Loucy (cell line): ENCODE measurements around the gene OR8B3.

ENCODE experiments used
- H2AFZ ChIP-seq: fragments of 200-600 bp; sonication (generic); 2 replicates; pipeline ENCODE4 v1.6.0; 2016; ENCODE audit warnings: antibody characterized with exemption, mild to moderate bottlenecking, low read length, moderate library complexity
- H3F3A ChIP-seq: fragments of 200-600 bp; 2 replicates; pipeline ENCODE4 v1.6.0; 2016; ENCODE audit warnings: antibody characterized with exemption, low read depth, mild to moderate bottlenecking
- H3K27me3 ChIP-seq: fragments of 200-600 bp; sonication (generic); 2 replicates; pipeline ENCODE4 v1.6.1; 2014; ENCODE audit warnings: low read length, mild to moderate bottlenecking; ENCODE audit not compliant: insufficient read depth, poor library complexity, severe bottlenecking
- H3K36me3 ChIP-seq: fragments of 200-600 bp; sonication (generic); 2 replicates; pipeline ENCODE4 v1.6.1; 2016; ENCODE audit warnings: low read length; ENCODE audit not compliant: insufficient read depth
- H3K4me1 ChIP-seq: fragments of 200-600 bp; sonication (generic); 2 replicates; pipeline ENCODE4 v1.5.1; 2014; ENCODE audit warnings: low read length, mild to moderate bottlenecking; ENCODE audit not compliant: insufficient read depth, poor library complexity, severe bottlenecking
- H3K4me2 ChIP-seq: fragments of 200-600 bp; sonication (generic); 2 replicates; pipeline ENCODE4 v1.6.0; 2014; ENCODE audit warnings: antibody characterized with exemption, low read length, low read depth, mild to moderate bottlenecking; ENCODE audit not compliant: poor library complexity, severe bottlenecking
- H3K4me3 ChIP-seq: fragments of 200-600 bp; sonication (generic); 2 replicates; pipeline ENCODE4 v1.5.1; 2014; ENCODE audit warnings: low read length, mild to moderate bottlenecking, mixed read lengths; ENCODE audit not compliant: poor library complexity, severe bottlenecking
- H3K79me2 ChIP-seq: fragments of 200-600 bp; sonication (generic); 2 replicates; pipeline ENCODE4 v1.6.1; 2014; ENCODE audit warnings: low read length; ENCODE audit not compliant: insufficient read depth
- H3K9ac ChIP-seq: fragments of 200-600 bp; sonication (generic); 2 replicates; pipeline ENCODE4 v1.6.0; 2014; ENCODE audit warnings: mild to moderate bottlenecking, low read depth, low read length, moderate library complexity; ENCODE audit not compliant: poor library complexity, severe bottlenecking
- H3K9me2 ChIP-seq: fragments of 200-600 bp; sonication (generic); replicated peaks from 2 replicates; pipeline ENCODE4 v1.6.1; 2016; ENCODE audit warnings: low read depth, low read length, mixed read lengths
- H3K9me3 ChIP-seq: fragments of 200-600 bp; sonication (generic); 2 replicates; pipeline ENCODE4 v1.6.1; 2014; ENCODE audit warnings: mild to moderate bottlenecking, antibody characterized with exemption, low read length, low read depth; ENCODE audit not compliant: insufficient read depth
- H4K20me1 ChIP-seq: fragments of 200-600 bp; sonication (generic); 2 replicates; pipeline ENCODE4 v1.6.0; 2014; ENCODE audit warnings: antibody characterized with exemption, low read length, mild to moderate bottlenecking; ENCODE audit not compliant: insufficient read depth, poor library complexity, severe bottlenecking
- EZH2phosphoT487 ChIP-seq: fragments of 200-600 bp; IDR thresholded peaks from 2 replicates; pipeline ENCODE4 v1.6.1; 2018; ENCODE audit warnings: antibody characterized with exemption, mild to moderate bottlenecking, moderate library complexity, borderline replicate concordance
- TF ChIP-seq, protein P1 (sequence below): fragments of 200-600 bp; sonication (generic); conservative IDR thresholded peaks from 2 replicates; pipeline ENCODE4 v1.5.1; 2014; ENCODE audit warnings: mild to moderate bottlenecking, antibody characterized with exemption, low read length

Gene OR8B3

DNA sequence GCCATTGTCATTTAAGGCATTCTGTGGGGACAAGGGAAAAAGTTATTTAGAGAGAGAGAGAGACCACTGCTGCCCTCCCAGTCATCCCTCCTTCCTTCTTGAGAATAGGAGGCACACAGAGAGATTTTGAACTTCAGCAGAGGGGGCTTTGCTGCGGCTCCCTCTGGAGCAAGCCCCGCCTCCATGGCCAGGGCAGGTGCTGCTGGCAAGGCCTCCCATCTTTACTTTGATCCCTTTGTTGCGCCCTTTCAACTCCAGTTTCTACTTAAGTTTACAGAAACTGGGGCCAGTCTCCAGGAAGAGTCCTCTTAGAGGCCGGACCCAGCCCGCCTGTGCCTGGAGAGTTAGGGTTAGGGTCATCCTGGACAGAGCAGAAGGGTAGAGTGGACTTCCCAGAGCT, 42.3 kb upstream of the OR8B3 start:
- no peaks in the 10 kb centered on the region for H3K27me3 ChIP-seq
- TF ChIP-seq, protein P1, sequence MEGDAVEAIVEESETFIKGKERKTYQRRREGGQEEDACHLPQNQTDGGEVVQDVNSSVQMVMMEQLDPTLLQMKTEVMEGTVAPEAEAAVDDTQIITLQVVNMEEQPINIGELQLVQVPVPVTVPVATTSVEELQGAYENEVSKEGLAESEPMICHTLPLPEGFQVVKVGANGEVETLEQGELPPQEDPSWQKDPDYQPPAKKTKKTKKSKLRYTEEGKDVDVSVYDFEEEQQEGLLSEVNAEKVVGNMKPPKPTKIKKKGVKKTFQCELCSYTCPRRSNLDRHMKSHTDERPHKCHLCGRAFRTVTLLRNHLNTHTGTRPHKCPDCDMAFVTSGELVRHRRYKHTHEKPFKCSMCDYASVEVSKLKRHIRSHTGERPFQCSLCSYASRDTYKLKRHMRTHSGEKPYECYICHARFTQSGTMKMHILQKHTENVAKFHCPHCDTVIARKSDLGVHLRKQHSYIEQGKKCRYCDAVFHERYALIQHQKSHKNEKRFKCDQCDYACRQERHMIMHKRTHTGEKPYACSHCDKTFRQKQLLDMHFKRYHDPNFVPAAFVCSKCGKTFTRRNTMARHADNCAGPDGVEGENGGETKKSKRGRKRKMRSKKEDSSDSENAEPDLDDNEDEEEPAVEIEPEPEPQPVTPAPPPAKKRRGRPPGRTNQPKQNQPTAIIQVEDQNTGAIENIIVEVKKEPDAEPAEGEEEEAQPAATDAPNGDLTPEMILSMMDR, result no peak
- TF ChIP-seq EZH2phosphoT487, result no peak
- H3K36me3 ChIP-seq, result no peaks in the 10 kb centered on the region
- H3K79me2 ChIP-seq, result no peaks in the 10 kb centered on the region
- H3K4me1 ChIP-seq, result no peaks in the 10 kb centered on the region
- no peaks in the 10 kb centered on the region for H3F3A ChIP-seq
- no peaks in the 10 kb centered on the region for H3K9me2 ChIP-seq
- no peak overlapping the region for H3K4me3 ChIP-seq
- H3K4me2 ChIP-seq, result no peak overlapping the region
- no peak overlapping the region for H2AFZ ChIP-seq
- no peaks in the 10 kb centered on the region for H3K9me3 ChIP-seq
- H3K9ac ChIP-seq, result no peak overlapping the region
- H4K20me1 ChIP-seq, result no peaks in the 10 kb centered on the region

DNA sequence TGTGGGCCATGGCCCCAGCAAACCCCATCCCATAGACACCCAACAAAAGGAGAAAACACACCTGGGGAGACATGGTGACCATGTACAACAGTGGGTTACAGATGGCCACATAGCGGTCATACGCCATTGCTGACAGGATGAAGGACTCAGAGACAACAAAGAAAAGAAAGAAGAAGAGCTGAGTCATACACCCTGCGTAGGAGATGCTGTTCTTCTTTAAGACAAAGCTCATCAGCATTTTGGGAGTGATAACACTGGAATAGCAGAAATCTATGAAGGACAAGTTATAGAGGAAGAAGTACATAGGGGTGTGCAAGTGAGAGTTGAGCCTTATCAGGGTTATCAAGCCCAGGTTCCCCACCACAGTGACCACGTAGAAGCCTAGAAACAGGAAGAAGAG, 41.8 kb upstream of the OR8B3 start:
- Histone ChIP-seq H3K79me2 (no peaks in the 10 kb centered on the region), H3K9me3 (no peaks in the 10 kb centered on the region), H3K9ac (no peak overlapping the region), H3K36me3 (no peaks in the 10 kb centered on the region), H3F3A (no peaks in the 10 kb centered on the region), H3K27me3 (no peaks in the 10 kb centered on the region), H2AFZ (no peak overlapping the region), H4K20me1 (no peaks in the 10 kb centered on the region), H3K4me2 (no peak overlapping the region), H3K9me2 (no peaks in the 10 kb centered on the region), H3K4me3 (no peak overlapping the region), H3K4me1 (no peaks in the 10 kb centered on the region)
- TF ChIP-seq, protein P1, result no peak
- no peak for TF ChIP-seq EZH2phosphoT487

DNA sequence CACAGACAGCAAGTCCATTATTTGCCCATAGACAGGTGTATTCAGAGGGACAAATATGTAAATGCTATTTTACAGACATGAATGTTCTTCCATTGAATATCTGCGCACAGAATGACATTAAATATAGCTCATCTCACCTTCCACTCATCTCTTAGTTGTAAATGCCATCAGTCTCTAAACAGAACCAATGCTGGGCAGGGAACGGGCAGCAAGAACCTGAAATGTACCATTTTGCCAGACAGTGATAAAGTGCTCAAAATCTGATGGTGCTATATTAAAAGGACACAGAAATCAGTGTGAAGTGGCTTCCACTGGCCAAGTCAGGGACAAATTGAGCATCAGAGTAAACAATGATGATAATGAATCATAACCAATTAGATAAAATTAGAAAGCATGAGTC, 35.9 kb upstream of the OR8B3 start:
- H2AFZ ChIP-seq, result no peak overlapping the region
- no peaks in the 10 kb centered on the region for H3K9me2 ChIP-seq
- no peaks in the 10 kb centered on the region for H3K9me3 ChIP-seq
- H3F3A ChIP-seq, result no peaks in the 10 kb centered on the region
- no peaks in the 10 kb centered on the region for H4K20me1 ChIP-seq
- H3K27me3 ChIP-seq, result no peaks in the 10 kb centered on the region
- no peaks in the 10 kb centered on the region for H3K79me2 ChIP-seq
- no peak for TF ChIP-seq EZH2phosphoT487
- TF ChIP-seq, protein P1, result no peak
- H3K4me3 ChIP-seq, result no peak overlapping the region
- no peaks in the 10 kb centered on the region for H3K4me1 ChIP-seq
- no peaks in the 10 kb centered on the region for H3K36me3 ChIP-seq
- H3K4me2 ChIP-seq, result no peak overlapping the region
- no peak overlapping the region for H3K9ac ChIP-seq
